CD4-positive, alpha-beta T cell (primary cell): ENCODE measurements around the gene EGF. TPM values are rescaled to one million over a fixed set of nuclear protein-coding genes. Genes with fewer than 3 reads are reported as not detected.
"Not testable (repeated sequence)": the region's sequence is repeated elsewhere in the genome, so short reads cannot be mapped to it uniquely, and the experiment has no call there.

Source experiments
- ATAC-seq: fragments of 200-7000 bp; cut with Tn5 transposase; one replicate; pipeline ENCODE4 v1.10.0; 2022; ENCODE audit warnings: mild to moderate bottlenecking; ENCODE audit not compliant: poor library complexity
- CTCF ChIA-PET: fragments of 350-600 bp; sonication (Branson Sonifier 250); formaldehyde crosslinking; loops from one replicate; lab custom pipeline; 2021; ENCODE audit warnings: antibody characterized with exemption, inconsistent platforms; lab: Charles Lee
- POLR2A ChIA-PET: fragments of 350-600 bp; sonication (Branson Sonifier 250); formaldehyde crosslinking; loops from one replicate; lab custom pipeline; 2021; ENCODE audit warnings: antibody characterized with exemption, inconsistent platforms; lab: Charles Lee
- DNase-seq, 14 experiments: peaks; one replicate each; pipeline ENCODE4 v3.0.0-alpha.2; 2013 to 2020; ENCODE audit warnings: mixed read lengths in 2 of 14
- H3K27ac ChIP-seq, 2 donors: one replicate each; pipeline versions ENCODE4 v1.5.1 to v1.7.0; 2013; ENCODE audit warnings: low read length in 2 of 2, low read depth in 1 of 2, mild to moderate bottlenecking in 1 of 2
- H3K27me3 ChIP-seq, 2 experiments: 1 replicate in 1 of 2; 2 replicates in 1 of 2; pipeline versions ENCODE4 v1.6.1 to v1.7.0; 2013; ENCODE audit warnings: low read length in 2 of 2, control low read depth in 1 of 2, mild to moderate bottlenecking in 1 of 2, moderate library complexity in 1 of 2; ENCODE audit not compliant: insufficient read depth in 2 of 2, control insufficient read depth in 1 of 2
- H3K36me3 ChIP-seq: one replicate; pipeline ENCODE4 v1.6.1; 2013; ENCODE audit warnings: low read length, control low read depth; ENCODE audit not compliant: insufficient read depth
- H3K4me1 ChIP-seq: one replicate; pipeline ENCODE4 v1.6.1; 2013; ENCODE audit warnings: low read length, control low read depth; ENCODE audit not compliant: insufficient read depth
- H3K4me3 ChIP-seq: one replicate; pipeline ENCODE4 v1.5.1; 2013; ENCODE audit warnings: mild to moderate bottlenecking, low read length, moderate library complexity
- H3K9me3 ChIP-seq, 2 experiments: 1 replicate in 1 of 2; 2 replicates in 1 of 2; pipeline versions ENCODE4 v1.6.1 to v1.7.0; 2013; ENCODE audit warnings: low read length in 2 of 2, mild to moderate bottlenecking in 2 of 2, control low read depth in 1 of 2, moderate library complexity in 1 of 2; ENCODE audit not compliant: control insufficient read depth in 1 of 2, insufficient read depth in 1 of 2
- H3K27ac Mint-ChIP-seq: one replicate; pipeline ENCODE4 v1.8.0; 2020; ENCODE audit warnings: mixed read lengths
- H3K27me3 Mint-ChIP-seq: one replicate; pipeline ENCODE4 v1.8.0; 2021; ENCODE audit warnings: mixed read lengths
- H3K36me3 Mint-ChIP-seq: one replicate; pipeline ENCODE4 v1.8.0; 2021; ENCODE audit warnings: low read depth, mixed read lengths
- H3K4me1 Mint-ChIP-seq: one replicate; pipeline ENCODE4 v1.8.0; 2021; ENCODE audit warnings: low read depth, mixed read lengths
- H3K4me3 Mint-ChIP-seq: one replicate; pipeline ENCODE4 v1.8.0; 2020; ENCODE audit warnings: mild to moderate bottlenecking, mixed read lengths
- H3K9me3 Mint-ChIP-seq: one replicate; pipeline ENCODE4 v1.8.0; 2020; ENCODE audit warnings: mixed read lengths
- CTCF ChIP-seq: fragments of 200-600 bp; IDR thresholded peaks from one replicate; pipeline ENCODE4 v1.8.0; 2022; ENCODE audit warnings: antibody characterized with exemption, mild to moderate bottlenecking
- intact Hi-C, 2 experiments: fragments of 100-400 bp; cut with DNase I in 1 of 2; cut with micrococcal nuclease in 1 of 2; formaldehyde crosslinking; loops; one replicate each; pipeline versions ENCODE4 v1.15.1 to v1.9.0; 2023 to 2025; cut with DNase I, micrococcal nuclease
- total RNA-seq, 174 experiments: library from RNA in 2 of 174; stranded (reverse) in 2 of 174; gene quantifications; one replicate each; pipeline ENCODE4 v1.2.3 and lab custom pipeline; 2021 to 2026

Gene EGF
- total RNA-seq, 2 experiments from 2014 or later = not detected

GRCh38 chr4:109931318-109931717 lies 18.6 kb downstream of the EGF start:
- H3K27ac Mint-ChIP-seq = no peak overlapping the region
- no peak for ATAC-seq
- H3K27me3 Mint-ChIP-seq = peaks cover under 1% of the 10 kb centered on the region
- intact Hi-C loops = no loop called here
- H3K36me3 ChIP-seq = no peaks in the 10 kb centered on the region
- H3K27me3 ChIP-seq = no peaks in the 10 kb centered on the region
- no peak overlapping the region for H3K4me3 ChIP-seq
- no peaks in the 10 kb centered on the region for H3K36me3 Mint-ChIP-seq
- H3K4me3 Mint-ChIP-seq = no peak overlapping the region
- no peak overlapping the region for H3K27ac ChIP-seq
- no peaks in the 10 kb centered on the region for H3K4me1 ChIP-seq
- H3K9me3 Mint-ChIP-seq = peaks cover 4% of the 10 kb centered on the region
- no peaks in the 10 kb centered on the region for H3K4me1 Mint-ChIP-seq
- TF ChIP-seq CTCF = no peak
- POLR2A ChIA-PET = no interaction called here
- no peak for DNase-seq
- H3K9me3 ChIP-seq = no peaks in the 10 kb centered on the region
- CTCF ChIA-PET = no interaction called here

- H3K27me3 Mint-ChIP-seq = peaks cover 25% of the 10 kb centered on the region
- H3K36me3 Mint-ChIP-seq, H3K9me3 Mint-ChIP-seq, ATAC-seq, H3K4me1 Mint-ChIP-seq, POLR2A ChIA-PET, H3K4me3 ChIP-seq, H3K36me3 ChIP-seq, H3K27me3 ChIP-seq, DNase-seq, H3K27ac Mint-ChIP-seq, H3K4me3 Mint-ChIP-seq, CTCF ChIA-PET, H3K27ac ChIP-seq, H3K9me3 ChIP-seq, intact Hi-C loops, H3K4me1 ChIP-seq: not testable (repeated sequence)
Observed at GRCh38 chr4:109937352-109937751, 24.7 kb downstream of the EGF start.

- Mint-ChIP-seq H3K9me3 (peaks cover 4% of the 10 kb centered on the region), H3K36me3 (no peaks in the 10 kb centered on the region), H3K4me3 (no peak overlapping the region), H3K27me3 (peaks cover 25% of the 10 kb centered on the region), H3K27ac (no peak overlapping the region), H3K4me1 (no peaks in the 10 kb centered on the region)
- Histone ChIP-seq H3K36me3 (no peaks in the 10 kb centered on the region), H3K4me1 (no peaks in the 10 kb centered on the region), H3K9me3 (peaks cover 0 to 7% of the 10 kb centered on the region in 2 experiments), H3K27ac (no peak overlapping the region), H3K27me3 (peaks cover 0 to 3% of the 10 kb centered on the region in 2 experiments), H3K4me3 (no peak overlapping the region)
- ChIA-PET CTCF (no interaction called here), POLR2A (no interaction called here)
- intact Hi-C loops = no loop called here
- ATAC-seq (no peak), DNase-seq (no peak)
- no peak for TF ChIP-seq CTCF
Observed at GRCh38 chr4:109939190-109939589, 26.5 kb downstream of the EGF start.

- H3K4me1 Mint-ChIP-seq = no peaks in the 10 kb centered on the region
- TF ChIP-seq CTCF = no peak
- H3K4me3 Mint-ChIP-seq = no peak overlapping the region
- peaks cover 0 to 3% of the 10 kb centered on the region in 2 experiments for H3K27me3 ChIP-seq
- DNase-seq (no peak), ATAC-seq (no peak)
- H3K36me3 Mint-ChIP-seq = no peaks in the 10 kb centered on the region
- H3K4me3 ChIP-seq = no peak overlapping the region
- no peak overlapping the region for H3K27ac ChIP-seq
- POLR2A ChIA-PET = no interaction called here
- peaks cover 0 to 7% of the 10 kb centered on the region in 2 experiments for H3K9me3 ChIP-seq
- H3K27ac Mint-ChIP-seq = no peak overlapping the region
- intact Hi-C loops = no loop called here
- no peaks in the 10 kb centered on the region for H3K9me3 Mint-ChIP-seq
- no peaks in the 10 kb centered on the region for H3K36me3 ChIP-seq
- H3K27me3 Mint-ChIP-seq = peaks cover 14% of the 10 kb centered on the region
- H3K4me1 ChIP-seq = no peaks in the 10 kb centered on the region
- CTCF ChIA-PET = interaction anchor here (0.6 kb wide), 1 partner anchor 327 kb away, joined by 3 read pairs; no protein-coding TSS in a partner anchor
Observed at GRCh38 chr4:109942292-109942926, 29.7 kb downstream of the EGF start.
